B cell (primary cell): ENCODE data around the gene CHD1L. TPM values are rescaled to one million over a fixed set of nuclear protein-coding genes. Genes with fewer than 3 reads are reported as not detected.

Experiments used
- ATAC-seq: fragments of 200-7000 bp; cut with Tn5 transposase; one replicate; pipeline ENCODE4 v1.10.0; 2021; ENCODE audit warnings: low read depth, mild to moderate bottlenecking, moderate number of reproducible peaks, moderate library complexity
- CTCF ChIA-PET: fragments of 350-600 bp; sonication (Branson Sonifier 250); formaldehyde crosslinking; loops from one replicate; lab custom pipeline; 2021; ENCODE audit warnings: antibody characterized with exemption, inconsistent platforms; lab: Charles Lee
- POLR2A ChIA-PET: fragments of 350-600 bp; sonication (Branson Sonifier 250); formaldehyde crosslinking; loops from one replicate; lab custom pipeline; 2021; ENCODE audit warnings: antibody characterized with exemption; lab: Charles Lee
- DNase-seq: peaks from one replicate; pipeline ENCODE4 v3.0.0; 2013
- H2AFZ ChIP-seq: 2 replicates; pipeline ENCODE4 v1.6.1; 2012; ENCODE audit warnings: mild to moderate bottlenecking, low read depth, low read length; ENCODE audit not compliant: insufficient read depth, poor library complexity, severe bottlenecking
- H3K27ac ChIP-seq, 2 donors: 1 replicate in 1 of 2; 2 replicates in 1 of 2; pipeline ENCODE4 v1.5.1; 2012 to 2013; ENCODE audit warnings: low read length in 2 of 2, mild to moderate bottlenecking in 2 of 2, moderate library complexity in 1 of 2
- H3K27me3 ChIP-seq, 4 experiments: fragments of 200-600 bp in 1 of 4; sonication (generic) in 1 of 4; replicated peaks in 1 of 4; 1 replicate in 2 of 4; 2 replicates in 2 of 4; pipeline versions ENCODE4 v1.6.1 to v1.7.0; 2013 to 2016; ENCODE audit warnings: low read length in 3 of 4, mild to moderate bottlenecking in 2 of 4, mixed read lengths in 1 of 4, moderate library complexity in 1 of 4; ENCODE audit not compliant: insufficient read depth in 4 of 4, control insufficient read depth in 3 of 4; ENCODE audit errors: control extremely low read depth in 1 of 4
- H3K36me3 ChIP-seq, 2 experiments: replicated peaks in 1 of 2; 1 replicate in 1 of 2; 2 replicates in 1 of 2; pipeline versions ENCODE4 v1.6.1 to v1.7.1; 2013; ENCODE audit warnings: low read length in 1 of 2; ENCODE audit not compliant: insufficient read depth in 2 of 2, control insufficient read depth in 1 of 2; ENCODE audit errors: control extremely low read depth in 1 of 2, extremely low read depth in 1 of 2
- H3K4me1 ChIP-seq, 2 donors: fragments of 200-600 bp in 1 of 2; sonication (generic) in 1 of 2; 1 replicate in 1 of 2; 2 replicates in 1 of 2; pipeline versions ENCODE4 v1.5.1 to v1.6.1; 2013 to 2017; ENCODE audit warnings: low read length in 2 of 2; ENCODE audit not compliant: control insufficient read depth in 2 of 2, insufficient read depth in 2 of 2
- H3K4me2 ChIP-seq: replicated peaks from 2 replicates; pipeline ENCODE3; 2012; ENCODE audit warnings: mild to moderate bottlenecking, low read depth, low read length; ENCODE audit not compliant: poor library complexity, severe bottlenecking
- H3K4me3 ChIP-seq, 5 experiments: fragments of 200-600 bp in 1 of 5; sonication (generic) in 1 of 5; 1 replicate in 3 of 5; 2 replicates in 2 of 5; pipeline versions ENCODE4 v1.5.1 to v1.7.0; 2011 to 2016; ENCODE audit warnings: low read length in 4 of 5, mild to moderate bottlenecking in 4 of 5, low read depth in 2 of 5, control low read depth in 1 of 5, moderate library complexity in 1 of 5; ENCODE audit not compliant: insufficient read depth in 1 of 5; ENCODE audit errors: control extremely low read depth in 1 of 5, extremely low read depth in 1 of 5
- H3K79me2 ChIP-seq: fragments of 200-600 bp; sonication (generic); one replicate; pipeline ENCODE4 v1.6.0; 2016; ENCODE audit warnings: low read length; ENCODE audit not compliant: control insufficient read depth, insufficient read depth
- H3K9ac ChIP-seq: fragments of 200-600 bp; sonication (generic); 2 replicates; pipeline ENCODE4 v1.6.1; 2017; ENCODE audit warnings: mild to moderate bottlenecking, low read length, moderate library complexity
- H3K9me3 ChIP-seq, 3 donors: one replicate each; pipeline versions ENCODE4 v1.6.1 to v1.7.1; 2013; ENCODE audit warnings: low read length in 2 of 3; ENCODE audit not compliant: control insufficient read depth in 2 of 3, insufficient read depth in 1 of 3; ENCODE audit errors: control extremely low read depth in 1 of 3
- H4K20me1 ChIP-seq: 2 replicates; pipeline ENCODE4 v1.6.0; 2012; ENCODE audit warnings: mild to moderate bottlenecking, low read length; ENCODE audit not compliant: insufficient read depth, control insufficient read depth, poor library complexity, severe bottlenecking
- H3K27ac Mint-ChIP-seq: one replicate; pipeline ENCODE4 v1.8.0; 2021; ENCODE audit warnings: mixed read lengths
- H3K27me3 Mint-ChIP-seq: one replicate; pipeline ENCODE4 v1.8.0; 2021; ENCODE audit warnings: mixed read lengths
- H3K4me1 Mint-ChIP-seq: one replicate; pipeline ENCODE4 v1.8.0; 2021; ENCODE audit warnings: mixed read lengths
- H3K4me3 Mint-ChIP-seq: one replicate; pipeline ENCODE4 v1.8.0; 2021; ENCODE audit warnings: mixed read lengths
- H3K9me3 Mint-ChIP-seq: one replicate; pipeline ENCODE4 v1.8.0; 2022; ENCODE audit warnings: mixed read lengths; ENCODE audit not compliant: insufficient read depth
- CTCF ChIP-seq: fragments of 200-600 bp; IDR thresholded peaks from one replicate; pipeline ENCODE4 v1.8.0; 2022; ENCODE audit warnings: antibody characterized with exemption, mild to moderate bottlenecking
- EZH2 ChIP-seq: IDR thresholded peaks from 2 replicates; pipeline ENCODE4 v1.6.1; 2012; ENCODE audit warnings: borderline replicate concordance, low read depth, mild to moderate bottlenecking, moderate library complexity, low read length; ENCODE audit not compliant: insufficient read depth, poor library complexity, severe bottlenecking
- WGBS: methylation state at CpG from one replicate; pipeline ENCODE4 v1.1.5; 2013; ENCODE audit warnings: missing lambda C conversion rate; ENCODE audit not compliant: insufficient coverage; 5-methylcytosine and 5-hydroxymethylcytosine counted together
- intact Hi-C: fragments of 100-400 bp; cut with micrococcal nuclease; formaldehyde crosslinking; loops from one replicate; pipeline ENCODE4 v1.10.0; 2022
- polyA plus RNA-seq: library from polyadenylated mRNA; depleted of rRNA; stranded (reverse); fragments of >200 nt; gene quantifications from 2 replicates; pipeline ENCODE4 v1.2.3, GENCODE V29; 2012
- total RNA-seq, 2 donors: library from RNA; stranded (reverse); fragments of 120-200 nt in 1 of 2; gene quantifications; 1 replicate in 1 of 2; 2 replicates in 1 of 2; pipeline versions ENCODE4 v1.2.3 to v1.2.4, GENCODE V29; 2013 to 2022

Gene CHD1L
- total and polyA plus RNA-seq, 2 donors (not counting 1 experiment from before 2014, with no cell fraction given): 32.4 to 54.6 TPM

GRCh38 chr1:147236959-147237791 is 5.3 kb upstream of the CHD1L start:
- 63% methylated on average over 1 of the region's 3 CpGs for WGBS
- H3K4me1 Mint-ChIP-seq: peaks cover 3% of the 10 kb centered on the region
- Histone ChIP-seq H3K79me2 (no peaks in the 10 kb centered on the region), H3K27ac (no peak overlapping the region), H2AFZ (no peak overlapping the region), H3K4me2 (no peak overlapping the region), H3K27me3 (peaks cover 0 to 12% (median 4%) of the 10 kb centered on the region in 4 experiments), H4K20me1 (no peaks in the 10 kb centered on the region), H3K4me3 (no peak overlapping the region), H3K36me3 (no peaks in the 10 kb centered on the region), H3K9ac (no peak overlapping the region), H3K4me1 (peaks cover 4% of the 10 kb centered on the region in 2 donors), H3K9me3 (peaks cover 0 to 16% (median 5%) of the 10 kb centered on the region in 3 donors)
- POLR2A ChIA-PET: no interaction called here
- TF ChIP-seq CTCF (no peak), EZH2 (no peak)
- DNase-seq: no peak
- no peaks in the 10 kb centered on the region for H3K9me3 Mint-ChIP-seq
- no peak overlapping the region for H3K27ac Mint-ChIP-seq
- peaks cover 6% of the 10 kb centered on the region for H3K27me3 Mint-ChIP-seq
- no peak for ATAC-seq
- H3K4me3 Mint-ChIP-seq: no peak overlapping the region
- intact Hi-C loops: no loop called here
- CTCF ChIA-PET: interaction anchor here (1.7 kb wide), 1 partner anchor 64 kb away, joined by 5 read pairs; no protein-coding TSS in a partner anchor
